OCI-LY1 (cell line): ENCODE results near the gene FAM76A.

Source experiments
- H2AFZ ChIP-seq: fragments of 200-600 bp; sonication (generic), shearing (Covaris generic); 2 replicates; pipeline ENCODE4 v1.6.0; 2014; ENCODE audit warnings: antibody characterized with exemption, mild to moderate bottlenecking, low read length
- H3F3A ChIP-seq: fragments of 200-600 bp; sonication (generic), shearing (Covaris generic); 2 replicates; pipeline ENCODE4 v1.6.0; 2014; ENCODE audit warnings: mild to moderate bottlenecking, antibody characterized with exemption, low read length, moderate library complexity; ENCODE audit not compliant: insufficient read depth
- H3K27ac ChIP-seq: fragments of 200-600 bp; sonication (generic); 2 replicates; pipeline ENCODE4 v1.5.1; 2014; ENCODE audit warnings: low read length, mixed run types, mild to moderate bottlenecking, low read depth; ENCODE audit not compliant: poor library complexity, severe bottlenecking
- H3K27me3 ChIP-seq: fragments of 200-600 bp; sonication (generic); 2 replicates; pipeline ENCODE4 v1.6.0; 2014; ENCODE audit warnings: antibody characterized with exemption, mild to moderate bottlenecking, low read length, moderate library complexity; ENCODE audit not compliant: insufficient read depth
- H3K36me3 ChIP-seq: fragments of 200-600 bp; sonication (generic); 2 replicates; pipeline ENCODE4 v1.6.1; 2014; ENCODE audit warnings: mild to moderate bottlenecking, antibody characterized with exemption, low read length, moderate library complexity, mixed read lengths; ENCODE audit not compliant: insufficient read depth
- H3K4me1 ChIP-seq: fragments of 200-600 bp; sonication (generic); 2 replicates; pipeline ENCODE4 v1.5.1; 2014; ENCODE audit warnings: mild to moderate bottlenecking, low read length, moderate library complexity; ENCODE audit not compliant: insufficient read depth, severe bottlenecking
- H3K4me2 ChIP-seq: fragments of 200-600 bp; sonication (generic), shearing (Covaris generic); 2 replicates; pipeline ENCODE4 v1.6.1; 2014; ENCODE audit warnings: low read length
- H3K4me3 ChIP-seq: fragments of 200-600 bp; sonication (generic); 2 replicates; pipeline ENCODE4 v1.5.1; 2014; ENCODE audit warnings: low read length, low read depth, mild to moderate bottlenecking, mixed read lengths; ENCODE audit not compliant: poor library complexity, severe bottlenecking
- H3K79me2 ChIP-seq: fragments of 200-600 bp; shearing (Covaris generic); 2 replicates; pipeline ENCODE4 v1.6.1; 2016; ENCODE audit warnings: mixed run types, low read length, mixed read lengths; ENCODE audit not compliant: insufficient read depth
- H3K9ac ChIP-seq: fragments of 200-600 bp; sonication (generic), shearing (Covaris generic); 2 replicates; pipeline ENCODE4 v1.6.1; 2014; ENCODE audit warnings: mild to moderate bottlenecking, low read length, mixed read lengths
- H3K9me2 ChIP-seq: fragments of 200-600 bp; sonication (generic), shearing (Covaris generic); 2 replicates; pipeline ENCODE4 v1.6.1; 2014; ENCODE audit warnings: low read depth, mild to moderate bottlenecking, low read length, mixed read lengths
- H3K9me3 ChIP-seq: fragments of 200-600 bp; shearing (Covaris generic); 2 replicates; pipeline ENCODE4 v1.6.1; 2014; ENCODE audit warnings: low read length, mixed read lengths
- H4K20me1 ChIP-seq: fragments of 200-600 bp; sonication (generic), shearing (Covaris generic); 2 replicates; pipeline ENCODE4 v1.6.0; 2016; ENCODE audit warnings: mild to moderate bottlenecking, low read length; ENCODE audit not compliant: insufficient read depth
- EZH2 ChIP-seq: fragments of 200-600 bp; sonication (generic), shearing (Covaris generic); IDR thresholded peaks from 2 replicates; pipeline ENCODE4 v1.8.0; 2017; ENCODE audit warnings: borderline replicate concordance, mixed run types, mild to moderate bottlenecking, antibody characterized with exemption, low read length, moderate library complexity, mixed read lengths
- TF ChIP-seq, protein P1 (sequence below): fragments of 200-600 bp; sonication (generic), shearing (Covaris generic); IDR thresholded peaks from 2 replicates; pipeline ENCODE4 v1.5.1; 2017; ENCODE audit warnings: mild to moderate bottlenecking, antibody characterized with exemption, low read length, moderate library complexity, mixed read lengths

FAM76A gene

DNA sequence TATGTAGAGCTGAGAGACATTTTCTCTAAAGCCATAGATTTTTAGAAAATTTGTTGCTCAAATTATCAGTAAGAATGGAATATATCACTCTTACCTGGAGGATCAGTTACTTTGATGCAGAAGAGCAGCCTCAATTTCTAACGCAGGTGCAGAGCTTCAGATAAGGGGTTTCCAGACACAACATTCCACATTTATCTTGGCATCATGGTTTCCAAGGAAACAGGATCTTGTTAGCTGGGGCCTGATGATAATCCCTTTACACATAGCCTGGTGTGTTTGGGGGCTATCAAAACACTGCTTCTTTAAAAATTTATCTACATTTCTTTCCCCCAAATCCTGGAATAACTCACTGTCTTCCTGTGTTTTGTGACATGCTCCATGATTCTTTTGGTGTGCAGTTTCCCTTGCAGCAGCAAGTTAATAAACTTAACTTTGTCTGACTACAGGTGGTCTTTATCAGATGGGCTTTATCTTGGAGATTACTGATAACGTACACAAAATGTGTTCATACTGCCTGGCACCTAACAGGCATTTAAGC lies 44.6 kb downstream of the FAM76A start:
- Histone ChIP-seq H3K9me3 (no peaks in the 10 kb centered on the region), H3F3A (no peaks in the 10 kb centered on the region), H3K4me1 (peaks cover 20% of the 10 kb centered on the region), H3K4me3 (no peak overlapping the region), H3K36me3 (no peaks in the 10 kb centered on the region; the same call in 1 of the 2 replicates), H4K20me1 (no peaks in the 10 kb centered on the region), H3K27ac (no peak overlapping the region), H3K79me2 (peaks cover 20% of the 10 kb centered on the region), H3K9me2 (no peaks in the 10 kb centered on the region), H3K27me3 (no peaks in the 10 kb centered on the region), H2AFZ (no peak overlapping the region), H3K4me2 (no peak overlapping the region), H3K9ac (no peak overlapping the region)
- TF ChIP-seq, protein P1, sequence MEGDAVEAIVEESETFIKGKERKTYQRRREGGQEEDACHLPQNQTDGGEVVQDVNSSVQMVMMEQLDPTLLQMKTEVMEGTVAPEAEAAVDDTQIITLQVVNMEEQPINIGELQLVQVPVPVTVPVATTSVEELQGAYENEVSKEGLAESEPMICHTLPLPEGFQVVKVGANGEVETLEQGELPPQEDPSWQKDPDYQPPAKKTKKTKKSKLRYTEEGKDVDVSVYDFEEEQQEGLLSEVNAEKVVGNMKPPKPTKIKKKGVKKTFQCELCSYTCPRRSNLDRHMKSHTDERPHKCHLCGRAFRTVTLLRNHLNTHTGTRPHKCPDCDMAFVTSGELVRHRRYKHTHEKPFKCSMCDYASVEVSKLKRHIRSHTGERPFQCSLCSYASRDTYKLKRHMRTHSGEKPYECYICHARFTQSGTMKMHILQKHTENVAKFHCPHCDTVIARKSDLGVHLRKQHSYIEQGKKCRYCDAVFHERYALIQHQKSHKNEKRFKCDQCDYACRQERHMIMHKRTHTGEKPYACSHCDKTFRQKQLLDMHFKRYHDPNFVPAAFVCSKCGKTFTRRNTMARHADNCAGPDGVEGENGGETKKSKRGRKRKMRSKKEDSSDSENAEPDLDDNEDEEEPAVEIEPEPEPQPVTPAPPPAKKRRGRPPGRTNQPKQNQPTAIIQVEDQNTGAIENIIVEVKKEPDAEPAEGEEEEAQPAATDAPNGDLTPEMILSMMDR = no peak
- TF ChIP-seq EZH2 = no peak

DNA sequence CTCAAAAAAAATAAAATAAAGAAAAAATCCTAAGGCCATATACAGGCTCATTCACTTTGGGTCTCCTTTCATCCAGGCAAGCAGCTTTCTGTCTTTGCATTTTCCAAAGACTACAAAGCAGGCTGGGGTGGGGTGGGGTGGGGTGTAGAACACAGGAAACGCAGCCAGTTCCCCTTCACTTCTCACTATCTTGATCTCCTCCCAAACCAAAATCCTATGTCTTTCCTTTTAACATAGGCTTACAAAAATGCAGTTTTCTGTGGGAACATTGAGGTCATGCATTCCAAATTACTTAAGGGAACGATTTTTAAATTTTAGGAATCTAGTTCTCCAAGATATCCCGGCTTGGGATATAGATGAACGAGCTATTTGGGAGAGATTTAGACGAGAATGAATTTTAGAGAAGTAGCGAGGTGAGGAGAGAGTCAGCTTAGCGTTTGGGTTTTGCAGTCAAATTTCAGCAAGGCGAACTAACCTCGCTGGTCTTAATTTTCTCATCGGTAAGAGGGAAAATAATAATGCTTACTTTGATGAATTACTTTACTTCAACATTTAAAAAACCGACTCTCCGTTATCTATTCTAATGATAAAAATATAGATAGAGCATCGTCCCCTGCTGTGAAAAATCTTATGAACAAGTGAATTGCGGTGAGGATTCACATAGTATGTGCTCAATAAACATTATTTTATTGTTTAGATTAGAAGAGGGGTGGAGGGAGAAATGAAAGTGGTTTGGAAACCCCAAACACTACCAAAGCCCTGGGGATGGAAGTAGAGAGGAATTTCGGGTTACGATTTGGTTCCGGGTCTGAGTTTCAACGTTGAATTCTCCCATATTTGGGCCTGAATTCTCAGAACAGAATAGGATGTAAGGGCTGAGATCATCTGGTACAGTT lies 46.5 kb downstream of the FAM76A start:
- peak overlapping the region; percentile 57 for H3K9ac ChIP-seq
- H3K9me2 ChIP-seq = no peaks in the 10 kb centered on the region
- no peaks in the 10 kb centered on the region for H3K27me3 ChIP-seq
- H3K4me1 ChIP-seq = peaks cover 20% of the 10 kb centered on the region
- peaks cover 10% of the 10 kb centered on the region; the same call in 1 of the 2 replicates for H3K36me3 ChIP-seq
- H4K20me1 ChIP-seq = no peaks in the 10 kb centered on the region
- peak overlapping the region; percentile 56 for H3K27ac ChIP-seq
- H3K79me2 ChIP-seq = peaks cover 26% of the 10 kb centered on the region
- TF ChIP-seq, protein P1 = no peak
- no peak for TF ChIP-seq EZH2
- no peaks in the 10 kb centered on the region for H3F3A ChIP-seq
- peak overlapping the region; percentile 98 for H2AFZ ChIP-seq
- H3K4me2 ChIP-seq = peak overlapping the region; percentile 69
- H3K4me3 ChIP-seq = peak overlapping the region; percentile 90
- H3K9me3 ChIP-seq = no peaks in the 10 kb centered on the region

DNA sequence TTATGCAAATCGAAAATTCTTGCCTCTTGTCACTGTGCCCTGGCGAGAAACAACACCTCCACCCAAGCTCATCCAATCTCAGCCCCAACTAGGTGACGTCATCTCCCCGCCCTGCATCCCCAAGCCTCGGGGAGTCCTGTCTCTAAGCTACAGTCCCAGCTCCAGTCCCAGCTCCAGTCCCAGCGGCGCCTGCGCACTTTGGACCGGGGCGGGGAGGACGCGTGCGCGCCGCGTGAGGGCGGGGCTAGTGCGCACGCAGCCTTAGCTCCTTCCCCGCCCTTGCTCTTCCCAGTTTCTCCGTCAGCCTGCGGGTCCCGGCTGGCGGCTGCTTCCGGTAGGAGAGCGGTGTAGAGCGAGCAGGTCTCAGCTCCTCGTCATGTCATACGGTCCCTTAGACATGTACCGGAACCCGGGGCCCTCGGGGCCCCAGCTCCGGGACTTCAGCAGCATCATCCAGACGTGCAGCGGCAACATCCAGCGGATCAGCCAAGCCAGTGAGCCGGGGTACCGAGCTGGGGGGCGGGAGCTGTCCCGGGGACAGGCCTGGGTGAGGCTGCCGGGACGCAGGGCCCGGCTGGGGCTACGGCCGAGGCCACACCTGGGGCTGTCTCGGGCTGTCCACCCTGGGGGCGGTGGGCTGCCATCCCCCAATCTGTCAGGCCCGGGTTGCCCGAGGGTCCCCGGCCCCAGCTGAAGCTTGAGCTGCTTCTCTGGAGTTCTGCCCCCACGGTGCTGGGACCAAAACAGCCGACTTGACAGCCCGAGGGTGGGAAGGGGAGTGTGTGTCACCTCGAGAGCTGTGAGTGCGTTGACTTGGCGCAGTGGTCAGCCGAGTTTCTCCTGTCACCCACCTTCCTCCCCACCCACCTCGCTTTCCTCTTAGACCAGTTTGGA lies 47.4 kb downstream of the FAM76A start, which contains the start of gene STX12:
STX12 (plus strand) TSS at position 288 of the 894 bp plus-strand sequence; CDS start at position 377, 89 bp downstream.
- no peaks in the 10 kb centered on the region for H3K9me2 ChIP-seq
- peaks cover 26% of the 10 kb centered on the region for H3K79me2 ChIP-seq
- no peaks in the 10 kb centered on the region for H4K20me1 ChIP-seq
- no peaks in the 10 kb centered on the region for H3K27me3 ChIP-seq
- H2AFZ ChIP-seq = peak within 1 kb of the TSS; percentile 98
- H3K27ac ChIP-seq = peak within 1 kb of the TSS; percentile 56
- H3K4me2 ChIP-seq = peak within 1 kb of the TSS; percentile 69
- peak within 1 kb of the TSS; percentile 90 for H3K4me3 ChIP-seq
- no peaks in the 10 kb centered on the region for H3K9me3 ChIP-seq
- peaks cover 10% of the 10 kb centered on the region; the same call in 1 of the 2 replicates for H3K36me3 ChIP-seq
- no peaks in the 10 kb centered on the region for H3F3A ChIP-seq
- peak within 1 kb of the TSS; percentile 86 for H3K9ac ChIP-seq
- H3K4me1 ChIP-seq = peaks cover 20% of the 10 kb centered on the region
- TF ChIP-seq EZH2 = no peak
- TF ChIP-seq, protein P1 = no peak
